HL-60 (cell line): Measurements from ENCODE around the gene KCNK18.

Experiments
- CTCF ChIP-seq: IDR thresholded peaks from one replicate; pipeline ENCODE4 v1.5.1; 2011; ENCODE audit warnings: low read length, control low read depth, inconsistent platforms; ENCODE audit not compliant: insufficient read depth
- POLR2AphosphoS5 ChIP-seq: IDR thresholded peaks from 2 replicates; pipeline ENCODE4 v1.6.1; 2012; ENCODE audit warnings: low read depth
- TF ChIP-seq, protein P1 (sequence below): IDR thresholded peaks from 2 replicates; pipeline ENCODE4 v1.6.1; 2012; ENCODE audit warnings: low read depth; ENCODE audit not compliant: insufficient replicate concordance

- TF ChIP-seq CTCF (no peak), POLR2AphosphoS5 (no peak)
- TF ChIP-seq, protein P1, sequence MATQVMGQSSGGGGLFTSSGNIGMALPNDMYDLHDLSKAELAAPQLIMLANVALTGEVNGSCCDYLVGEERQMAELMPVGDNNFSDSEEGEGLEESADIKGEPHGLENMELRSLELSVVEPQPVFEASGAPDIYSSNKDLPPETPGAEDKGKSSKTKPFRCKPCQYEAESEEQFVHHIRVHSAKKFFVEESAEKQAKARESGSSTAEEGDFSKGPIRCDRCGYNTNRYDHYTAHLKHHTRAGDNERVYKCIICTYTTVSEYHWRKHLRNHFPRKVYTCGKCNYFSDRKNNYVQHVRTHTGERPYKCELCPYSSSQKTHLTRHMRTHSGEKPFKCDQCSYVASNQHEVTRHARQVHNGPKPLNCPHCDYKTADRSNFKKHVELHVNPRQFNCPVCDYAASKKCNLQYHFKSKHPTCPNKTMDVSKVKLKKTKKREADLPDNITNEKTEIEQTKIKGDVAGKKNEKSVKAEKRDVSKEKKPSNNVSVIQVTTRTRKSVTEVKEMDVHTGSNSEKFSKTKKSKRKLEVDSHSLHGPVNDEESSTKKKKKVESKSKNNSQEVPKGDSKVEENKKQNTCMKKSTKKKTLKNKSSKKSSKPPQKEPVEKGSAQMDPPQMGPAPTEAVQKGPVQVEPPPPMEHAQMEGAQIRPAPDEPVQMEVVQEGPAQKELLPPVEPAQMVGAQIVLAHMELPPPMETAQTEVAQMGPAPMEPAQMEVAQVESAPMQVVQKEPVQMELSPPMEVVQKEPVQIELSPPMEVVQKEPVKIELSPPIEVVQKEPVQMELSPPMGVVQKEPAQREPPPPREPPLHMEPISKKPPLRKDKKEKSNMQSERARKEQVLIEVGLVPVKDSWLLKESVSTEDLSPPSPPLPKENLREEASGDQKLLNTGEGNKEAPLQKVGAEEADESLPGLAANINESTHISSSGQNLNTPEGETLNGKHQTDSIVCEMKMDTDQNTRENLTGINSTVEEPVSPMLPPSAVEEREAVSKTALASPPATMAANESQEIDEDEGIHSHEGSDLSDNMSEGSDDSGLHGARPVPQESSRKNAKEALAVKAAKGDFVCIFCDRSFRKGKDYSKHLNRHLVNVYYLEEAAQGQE: no peak
Observed at GRCh38 chr10:117249493-117250093, 52.3 kb downstream of the KCNK18 start.
